A549 (cell line): Measurements from ENCODE around the gene CLN5. TPM values are rescaled to one million over a fixed set of nuclear protein-coding genes. Genes with fewer than 3 reads are reported as not detected.

ENCODE experiments used
- ATAC-seq, 2 experiments: fragments of 200-7000 bp in 1 of 2; fragments of >200 bp in 1 of 2; cut with Nextera tagmentation in 1 of 2; cut with Tn5 transposase in 1 of 2; 3 replicates each; pipeline versions ENCODE4 v1.8.0 to v1.9.1; 2018 to 2020; ENCODE audit warnings: mild to moderate bottlenecking in 1 of 2, moderate library complexity in 1 of 2
- CTCF ChIA-PET: fragments of 300-600 bp; sonication (Branson Sonifier 250); formaldehyde crosslinking; extraction: SDS; loops from one replicate; lab custom pipeline; 2021; ENCODE audit warnings: antibody characterized with exemption, inconsistent platforms; lab: Yijun Ruan, JAX
- POLR2A ChIA-PET: fragments of 350-600 bp; formaldehyde crosslinking; extraction: SDS; loops from one replicate; lab custom pipeline; 2021; ENCODE audit warnings: antibody characterized with exemption, inconsistent platforms; lab: Yijun Ruan, JAX
- DNase-seq, 2 experiments: peaks; one replicate each; pipeline versions ENCODE4 v3.0.0 to v3.0.0-alpha.2; 2011 to 2016; ENCODE audit warnings: low read depth in 1 of 2, low spot score in 1 of 2
- FAIRE-seq: peaks from 2 replicates; lab custom pipeline; 2011; peaks lifted over from hg19 to GRCh38; lab: Jason Lieb, UNC
- H3K27ac ChIP-seq, 2 experiments: fragments of >200 bp; sonication (Bioruptor Twin); formaldehyde crosslinking; 3 replicates each; pipeline ENCODE4 v1.5.1; 2016 to 2017
- H3K4me1 ChIP-seq: fragments of >200 bp; sonication (Bioruptor Twin); formaldehyde crosslinking; 3 replicates; pipeline ENCODE4 v1.6.1; 2016
- H3K4me2 ChIP-seq: fragments of >200 bp; sonication (Bioruptor Twin); formaldehyde crosslinking; 3 replicates; pipeline ENCODE4 v1.6.1; 2016
- H3K4me3 ChIP-seq: fragments of >200 bp; sonication (Bioruptor Twin); formaldehyde crosslinking; 3 replicates; pipeline ENCODE4 v1.5.1; 2016
- H3K9me3 ChIP-seq: fragments of >200 bp; sonication (Bioruptor Twin); formaldehyde crosslinking; 3 replicates; pipeline ENCODE4 v1.6.1; 2016
- CEBPB ChIP-seq, 2 experiments: fragments of >200 bp in 1 of 2; sonication (Bioruptor Twin) in 1 of 2; formaldehyde crosslinking in 1 of 2; IDR thresholded peaks; 2 replicates each; pipeline ENCODE4 v1.6.1; 2012 to 2016
- ESRRA ChIP-seq: fragments of 150-350 bp; IDR thresholded peaks from 2 replicates; pipeline ENCODE4 v1.6.1; 2014; ENCODE audit warnings: mild to moderate bottlenecking, low read length, borderline replicate concordance
- FOSL2 ChIP-seq, 2 experiments: fragments of 450-650 bp in 1 of 2; fragments of >200 bp in 1 of 2; sonication (Bioruptor Twin) in 1 of 2; formaldehyde crosslinking; IDR thresholded peaks; 2 replicates each; pipeline versions ENCODE4 v1.5.0 to v1.6.1; 2016 to 2020; ENCODE audit warnings: mild to moderate bottlenecking in 1 of 2, moderate library complexity in 1 of 2
- FOXS1 ChIP-seq: fragments of 250-450 bp; sonication (Bioruptor Pico); IDR thresholded peaks from 2 replicates; pipeline ENCODE4 v1.5.0; 2020; ENCODE audit warnings: mild to moderate bottlenecking, moderate library complexity
- HOXA7 ChIP-seq: fragments of 250-450 bp; sonication (Bioruptor Pico); IDR thresholded peaks from 2 replicates; pipeline ENCODE4 v1.5.0; 2020; ENCODE audit warnings: mild to moderate bottlenecking, moderate library complexity
- HOXB13 ChIP-seq: fragments of 250-450 bp; sonication (Bioruptor Pico); IDR thresholded peaks from 2 replicates; pipeline ENCODE4 v1.5.0; 2020; ENCODE audit warnings: low read depth, mild to moderate bottlenecking, moderate library complexity
- HOXB5 ChIP-seq: fragments of 250-450 bp; sonication (Bioruptor Pico); IDR thresholded peaks from 2 replicates; pipeline ENCODE4 v1.5.0; 2020; ENCODE audit warnings: mild to moderate bottlenecking, moderate library complexity
- KDM1A ChIP-seq: fragments of 200-600 bp; sonication (generic); IDR thresholded peaks from 2 replicates; pipeline ENCODE4 v1.6.1; 2016; ENCODE audit warnings: low read depth, mild to moderate bottlenecking
- MAFK ChIP-seq: fragments of 450-650 bp; IDR thresholded peaks from 2 replicates; pipeline ENCODE4 v1.6.1; 2014; ENCODE audit not compliant: partially characterized antibody
- MAZ ChIP-seq: fragments of 150-350 bp; IDR thresholded peaks from 2 replicates; pipeline ENCODE4 v1.6.1; 2014; ENCODE audit warnings: antibody characterized with exemption, low read depth, low read length, borderline replicate concordance
- MYC ChIP-seq: IDR thresholded peaks from 2 replicates; pipeline ENCODE4 v1.6.1; 2012; ENCODE audit warnings: mild to moderate bottlenecking, inconsistent platforms, low read length, improper control_type of control experiment, borderline replicate concordance
- NR3C1 ChIP-seq: fragments of >200 bp; sonication (Bioruptor Twin); formaldehyde crosslinking; IDR thresholded peaks from 3 replicates; pipeline ENCODE4 v1.6.1; 2017
- PHF8 ChIP-seq: fragments of 200-600 bp; sonication (generic); IDR thresholded peaks from 2 replicates; pipeline ENCODE4 v1.6.1; 2016; ENCODE audit warnings: low read depth, mild to moderate bottlenecking, antibody characterized with exemption, moderate library complexity, borderline replicate concordance
- POLR2AphosphoS2 ChIP-seq: conservative IDR thresholded peaks from 2 replicates; pipeline ENCODE4 v1.6.1; 2012; ENCODE audit warnings: low read length, improper control_type of control experiment, inconsistent platforms
- RARB ChIP-seq: fragments of 250-450 bp; sonication (Bioruptor Pico); IDR thresholded peaks from 2 replicates; pipeline ENCODE4 v1.8.0; 2021; ENCODE audit warnings: mild to moderate bottlenecking, moderate library complexity
- RCOR1 ChIP-seq: fragments of 150-350 bp; IDR thresholded peaks from 2 replicates; pipeline ENCODE4 v1.6.1; 2014; ENCODE audit warnings: antibody characterized with exemption, low read length, low read depth
- ZFP36 ChIP-seq: fragments of 450-650 bp; IDR thresholded peaks from 2 replicates; pipeline ENCODE4 v1.6.1; 2014; ENCODE audit warnings: borderline replicate concordance; ENCODE audit not compliant: partially characterized antibody
- ZNF302 ChIP-seq: fragments of 250-450 bp; sonication (Bioruptor Pico); IDR thresholded peaks from 2 replicates; pipeline ENCODE4 v1.9.0; 2021; ENCODE audit warnings: inconsistent platforms, mild to moderate bottlenecking, moderate library complexity
- WGBS: methylation state at CpG from one replicate; pipeline ENCODE4 v1.1.6; 2017; ENCODE audit errors: missing lambda C conversion rate; 5-methylcytosine and 5-hydroxymethylcytosine counted together
- polyA plus RNA-seq, 4 experiments: library from polyadenylated mRNA; depleted of rRNA in 3 of 4; stranded (reverse); fragments of >200 nt; fragmentation: RNase III in 1 of 4; extraction: RNeasy Plus Mini Kit Qiagen cat#74134 plus additional on column Dnase treatment in 1 of 4; gene quantifications; 2 replicates in 3 of 4; 3 replicates in 1 of 4; pipeline ENCODE4 v1.2.3, GENCODE V29; 2011 to 2017
- TF ChIP-seq, protein P1 (sequence below): fragments of 200-600 bp; sonication (generic); IDR thresholded peaks from 2 replicates; pipeline ENCODE4 v1.6.1; 2016; ENCODE audit warnings: antibody characterized with exemption, mild to moderate bottlenecking, moderate library complexity
- TF ChIP-seq, protein P2 (sequence below): fragments of >200 bp; sonication (Bioruptor Twin); formaldehyde crosslinking; IDR thresholded peaks from 3 replicates; pipeline ENCODE4 v1.6.1; 2016
- TF ChIP-seq, protein P3 (sequence below): IDR thresholded peaks from 2 replicates; pipeline ENCODE4 v1.6.1; 2012

CLN5 gene
- polyA plus RNA-seq, 2 of the 4 experiments (the other 2 are of a cell fraction), result 11.7 to 21.1 TPM

DNA sequence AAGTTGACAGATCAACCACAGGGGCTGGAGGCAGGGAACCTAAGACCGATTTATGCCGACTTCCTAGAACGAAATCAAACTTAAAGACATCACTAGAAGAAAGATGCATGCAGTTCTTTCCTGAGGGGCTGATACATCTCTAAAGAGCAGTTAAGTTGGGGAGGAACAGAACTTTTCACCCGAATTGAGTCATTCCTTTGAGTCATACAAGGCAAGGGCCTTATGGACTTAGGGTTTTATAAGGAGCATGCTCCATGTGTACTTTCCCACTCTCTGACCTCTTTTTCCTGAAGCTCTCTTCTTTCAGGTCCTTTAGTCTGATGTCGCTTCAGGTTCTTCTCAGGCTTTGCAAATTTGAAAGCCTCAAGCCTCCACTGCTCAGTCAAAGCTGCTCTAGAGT is 43.0 kb downstream of the CLN5 start:
- DNase-seq (no peak), ATAC-seq (peak in 1 of 2 experiments; percentile 36; a peak in 1 of 6 replicates), FAIRE-seq (no peak)
- H3K4me2 ChIP-seq, result no peak overlapping the region
- H3K4me1 ChIP-seq, result no peaks in the 10 kb centered on the region
- TF ChIP-seq CEBPB (IDR thresholded peaks at IDR 0.05) (no peak), HOXB5 (CRISPR knock-in tag) (no peak), ESRRA (no peak), MAZ (no peak)
- no peak overlapping the region for H3K4me3 ChIP-seq
- ChIA-PET POLR2A (no interaction called here), CTCF (no interaction called here)
- H3K27ac ChIP-seq, result no peak overlapping the region
- 71% methylated on average over 5 of the region's 5 CpGs for WGBS
- no peaks in the 10 kb centered on the region for H3K9me3 ChIP-seq

DNA sequence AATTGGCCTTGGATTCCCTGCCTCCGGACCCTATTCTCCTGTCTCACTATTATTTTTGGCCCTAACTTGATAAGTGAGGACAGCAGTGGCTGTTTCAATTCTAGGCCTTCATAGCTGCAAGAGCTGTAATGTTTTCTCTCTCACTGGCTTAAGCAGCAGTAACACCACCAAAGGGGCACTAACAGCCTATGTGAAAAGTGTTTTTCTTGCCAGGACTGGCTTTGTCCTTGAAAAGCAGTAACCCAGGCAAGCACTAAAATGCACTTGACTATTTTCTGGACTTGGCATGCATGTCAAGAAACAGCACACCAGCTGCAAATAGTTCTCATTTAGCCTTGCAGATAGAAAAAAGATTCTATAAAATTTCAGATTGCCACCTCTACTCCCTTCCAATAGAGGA is 44.4 kb downstream of the CLN5 start:
- FAIRE-seq, result no peak
- 95% methylated on average over 1 of the region's 1 CpG for WGBS
- no peak for ATAC-seq
- DNase-seq, result no peak
- CTCF ChIA-PET, result no interaction called here
- H3K27ac ChIP-seq, result no peak overlapping the region
- no peak for TF ChIP-seq HOXB13
- no peak for TF ChIP-seq FOXS1 (CRISPR knock-in tag)
- no peak for TF ChIP-seq RCOR1
- TF ChIP-seq NR3C1, result no peak
- no peak for TF ChIP-seq KDM1A
- TF ChIP-seq ZNF302 (CRISPR knock-in tag), result no peak
- no peak for TF ChIP-seq CEBPB (IDR thresholded peaks at IDR 0.05)
- TF ChIP-seq ZFP36, result no peak
- no peak for TF ChIP-seq POLR2AphosphoS2
- TF ChIP-seq HOXA7 (CRISPR knock-in tag), result no peak
- TF ChIP-seq RARB (CRISPR knock-in tag), result no peak
- no peak for TF ChIP-seq MYC
- TF ChIP-seq PHF8, result no peak
- TF ChIP-seq, protein P1, sequence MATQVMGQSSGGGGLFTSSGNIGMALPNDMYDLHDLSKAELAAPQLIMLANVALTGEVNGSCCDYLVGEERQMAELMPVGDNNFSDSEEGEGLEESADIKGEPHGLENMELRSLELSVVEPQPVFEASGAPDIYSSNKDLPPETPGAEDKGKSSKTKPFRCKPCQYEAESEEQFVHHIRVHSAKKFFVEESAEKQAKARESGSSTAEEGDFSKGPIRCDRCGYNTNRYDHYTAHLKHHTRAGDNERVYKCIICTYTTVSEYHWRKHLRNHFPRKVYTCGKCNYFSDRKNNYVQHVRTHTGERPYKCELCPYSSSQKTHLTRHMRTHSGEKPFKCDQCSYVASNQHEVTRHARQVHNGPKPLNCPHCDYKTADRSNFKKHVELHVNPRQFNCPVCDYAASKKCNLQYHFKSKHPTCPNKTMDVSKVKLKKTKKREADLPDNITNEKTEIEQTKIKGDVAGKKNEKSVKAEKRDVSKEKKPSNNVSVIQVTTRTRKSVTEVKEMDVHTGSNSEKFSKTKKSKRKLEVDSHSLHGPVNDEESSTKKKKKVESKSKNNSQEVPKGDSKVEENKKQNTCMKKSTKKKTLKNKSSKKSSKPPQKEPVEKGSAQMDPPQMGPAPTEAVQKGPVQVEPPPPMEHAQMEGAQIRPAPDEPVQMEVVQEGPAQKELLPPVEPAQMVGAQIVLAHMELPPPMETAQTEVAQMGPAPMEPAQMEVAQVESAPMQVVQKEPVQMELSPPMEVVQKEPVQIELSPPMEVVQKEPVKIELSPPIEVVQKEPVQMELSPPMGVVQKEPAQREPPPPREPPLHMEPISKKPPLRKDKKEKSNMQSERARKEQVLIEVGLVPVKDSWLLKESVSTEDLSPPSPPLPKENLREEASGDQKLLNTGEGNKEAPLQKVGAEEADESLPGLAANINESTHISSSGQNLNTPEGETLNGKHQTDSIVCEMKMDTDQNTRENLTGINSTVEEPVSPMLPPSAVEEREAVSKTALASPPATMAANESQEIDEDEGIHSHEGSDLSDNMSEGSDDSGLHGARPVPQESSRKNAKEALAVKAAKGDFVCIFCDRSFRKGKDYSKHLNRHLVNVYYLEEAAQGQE, result no peak
- TF ChIP-seq, protein P2, sequence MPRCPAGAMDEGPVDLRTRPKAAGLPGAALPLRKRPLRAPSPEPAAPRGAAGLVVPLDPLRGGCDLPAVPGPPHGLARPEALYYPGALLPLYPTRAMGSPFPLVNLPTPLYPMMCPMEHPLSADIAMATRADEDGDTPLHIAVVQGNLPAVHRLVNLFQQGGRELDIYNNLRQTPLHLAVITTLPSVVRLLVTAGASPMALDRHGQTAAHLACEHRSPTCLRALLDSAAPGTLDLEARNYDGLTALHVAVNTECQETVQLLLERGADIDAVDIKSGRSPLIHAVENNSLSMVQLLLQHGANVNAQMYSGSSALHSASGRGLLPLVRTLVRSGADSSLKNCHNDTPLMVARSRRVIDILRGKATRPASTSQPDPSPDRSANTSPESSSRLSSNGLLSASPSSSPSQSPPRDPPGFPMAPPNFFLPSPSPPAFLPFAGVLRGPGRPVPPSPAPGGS, result no peak
- no peak for TF ChIP-seq FOSL2 (IDR thresholded peaks at IDR 0.05)
- no peak for TF ChIP-seq FOSL2 (CRISPR knock-in tag; IDR thresholded peaks at IDR 0.05)
- TF ChIP-seq, all 56 proteins: peak for 0
- no peaks in the 10 kb centered on the region for H3K9me3 ChIP-seq
- no peaks in the 10 kb centered on the region for H3K4me1 ChIP-seq
- POLR2A ChIA-PET, result no interaction called here
- no peak overlapping the region for H3K4me3 ChIP-seq
- H3K4me2 ChIP-seq, result no peak overlapping the region

- POLR2A ChIA-PET, result no interaction called here
- Histone ChIP-seq H3K9me3 (no peaks in the 10 kb centered on the region), H3K4me1 (no peaks in the 10 kb centered on the region), H3K4me2 (no peak overlapping the region), H3K27ac (no peak overlapping the region), H3K4me3 (no peak overlapping the region)
- no peak for FAIRE-seq
- ATAC-seq, result no peak
- no peak for TF ChIP-seq RCOR1
- TF ChIP-seq MAFK, result no peak
- TF ChIP-seq ZNF302 (CRISPR knock-in tag), result no peak
- TF ChIP-seq, protein P3, sequence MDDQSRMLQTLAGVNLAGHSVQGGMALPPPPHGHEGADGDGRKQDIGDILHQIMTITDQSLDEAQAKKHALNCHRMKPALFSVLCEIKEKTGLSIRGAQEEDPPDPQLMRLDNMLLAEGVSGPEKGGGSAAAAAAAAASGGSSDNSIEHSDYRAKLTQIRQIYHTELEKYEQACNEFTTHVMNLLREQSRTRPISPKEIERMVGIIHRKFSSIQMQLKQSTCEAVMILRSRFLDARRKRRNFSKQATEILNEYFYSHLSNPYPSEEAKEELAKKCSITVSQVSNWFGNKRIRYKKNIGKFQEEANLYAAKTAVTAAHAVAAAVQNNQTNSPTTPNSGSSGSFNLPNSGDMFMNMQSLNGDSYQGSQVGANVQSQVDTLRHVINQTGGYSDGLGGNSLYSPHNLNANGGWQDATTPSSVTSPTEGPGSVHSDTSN, result no peak
- DNase-seq, result no peak
- 41% methylated on average over 5 of the region's 5 CpGs for WGBS
- CTCF ChIA-PET, result no interaction called here
Observed at GRCh38 chr13:77038907-77039480, 47.1 kb downstream of the CLN5 start.
